Posterior cingulate gyrus (tissue), 11 donors: ENCODE results near the gene LRG1.
"Not testable (repeated sequence)": the region's sequence is repeated elsewhere in the genome, so short reads cannot be mapped to it uniquely, and the experiment has no call there.

Source experiments
- DNase-seq, 10 donors: peaks; one replicate each; pipeline versions ENCODE4 v3.0.0 to v3.0.0-alpha.2; 2020 to 2021; ENCODE audit warnings: mixed read lengths in 3 of 10
- intact Hi-C: fragments of 100-400 bp; cut with DNase I; formaldehyde crosslinking; loops from one replicate; pipeline ENCODE4 v1.15.1; 2023

Gene LRG1

DNA sequence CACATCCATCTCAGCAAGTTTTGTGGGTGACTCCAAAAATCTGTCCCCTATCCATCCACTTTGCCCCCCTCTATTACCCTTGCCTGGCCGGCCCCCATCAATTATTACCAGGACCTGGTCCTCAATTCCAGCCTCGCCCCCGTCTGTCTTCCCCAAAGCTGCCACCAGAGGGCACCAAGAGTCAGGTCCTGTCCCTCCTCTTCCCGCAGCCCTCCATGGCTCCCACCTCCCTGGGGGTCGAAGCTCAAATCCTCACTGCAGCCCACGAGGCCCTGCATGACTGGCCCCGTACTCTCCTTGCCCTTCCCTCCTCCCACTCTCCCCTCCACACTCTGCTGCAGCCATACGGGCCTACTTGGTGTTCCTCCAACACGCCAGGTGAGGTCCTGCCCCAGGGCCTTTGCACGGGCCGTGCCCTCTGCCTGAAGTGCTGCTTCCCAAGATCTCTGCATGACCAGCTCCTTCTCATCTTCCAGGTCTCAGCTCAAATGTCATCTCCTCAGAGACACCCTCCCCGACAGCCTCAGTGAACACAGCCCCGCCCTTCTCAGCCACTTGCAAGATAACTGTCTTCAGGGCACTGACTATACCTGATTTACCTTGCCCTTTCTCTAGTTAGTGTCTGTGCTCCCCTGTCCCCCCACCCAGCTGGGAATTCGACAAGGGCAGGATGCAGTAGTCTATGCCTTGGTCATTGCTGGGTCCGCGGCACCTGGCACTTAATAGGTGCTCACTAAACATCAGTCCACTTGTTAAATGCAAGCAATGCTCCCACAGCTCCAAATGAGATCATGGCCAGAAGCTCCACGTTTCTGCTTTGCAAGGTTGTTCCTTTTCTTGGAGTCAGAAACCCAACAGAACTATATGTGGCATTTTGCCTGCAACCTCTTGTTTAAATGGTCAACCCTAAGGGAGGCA, 36.4 kb upstream of the LRG1 start:
- DNase-seq: peak in 9 of 10 donors; percentile 29 to 91 (median 70)
- intact Hi-C loops: loop anchor here (2.0 kb wide), 1 partner anchor 61 kb away; no protein-coding TSS in a partner anchor

DNA sequence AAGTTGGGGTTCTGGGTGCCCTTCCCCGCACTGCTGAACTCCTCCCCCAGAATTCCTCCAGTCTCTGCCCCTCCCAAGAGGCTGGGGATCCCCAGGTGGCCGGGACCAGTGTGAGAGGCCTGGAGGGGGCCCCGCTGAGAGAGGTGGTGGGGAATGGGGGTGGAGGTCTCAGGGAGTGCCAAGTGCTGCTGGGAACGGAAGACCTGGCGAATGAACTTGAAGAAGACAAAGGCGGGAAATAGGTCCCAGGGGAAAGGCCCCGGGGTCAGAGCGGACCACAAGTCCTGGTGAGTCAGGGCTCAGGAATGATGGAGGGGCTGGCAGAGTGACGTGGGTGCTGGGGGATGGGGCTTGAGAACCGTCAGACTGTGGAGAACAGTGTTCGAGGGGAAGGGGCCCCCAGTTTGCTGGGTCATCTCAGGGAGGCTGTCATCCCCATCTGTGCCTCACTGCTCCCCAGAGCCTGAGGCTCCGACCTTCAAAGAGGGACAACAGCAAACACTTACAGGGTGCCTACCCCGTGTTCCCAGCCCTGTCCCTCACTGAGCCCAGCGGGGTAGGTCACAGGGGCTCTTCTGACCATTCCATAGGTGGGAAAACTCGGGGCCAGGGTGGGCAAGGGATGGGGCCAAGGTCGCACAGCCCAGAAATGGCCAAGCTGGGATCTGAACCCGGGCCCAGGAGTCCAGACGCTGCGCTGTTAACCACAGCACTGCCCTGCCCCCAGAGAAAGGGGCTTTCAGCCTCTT, 35.6 kb upstream of the LRG1 start:
- DNase-seq: no peak

DNA sequence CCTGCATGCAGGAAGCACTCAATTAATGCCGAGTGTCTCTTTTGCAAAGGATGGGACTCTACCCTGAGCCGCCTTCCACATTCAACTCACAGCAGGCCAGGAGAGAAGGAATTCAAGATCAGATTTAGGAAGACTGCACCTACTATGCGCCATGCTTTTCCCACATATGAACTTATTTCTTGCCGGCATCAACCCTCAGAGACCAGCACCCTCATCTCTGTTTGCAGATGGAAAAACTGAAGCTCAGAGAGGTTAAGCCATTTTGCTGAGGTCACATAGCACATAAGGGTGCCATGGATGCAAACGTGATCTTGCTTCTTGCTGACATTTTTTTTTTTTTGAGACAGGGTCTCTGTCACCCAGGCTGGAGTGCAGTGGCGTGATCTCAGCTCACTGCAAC, 33.8 kb upstream of the LRG1 start:
- intact Hi-C loops: no loop called here
- DNase-seq: no peak

More for the DNA sequence above, 35.6 kb upstream of the LRG1 start:
- intact Hi-C loops: loop anchor here (2.0 kb wide), 1 partner anchor 61 kb away; no protein-coding TSS in a partner anchor

- intact Hi-C loops: no loop called here
- no peak for DNase-seq
Observed at GRCh38 chr19:4571305-4571917, 31.6 kb upstream of the LRG1 start.

DNA sequence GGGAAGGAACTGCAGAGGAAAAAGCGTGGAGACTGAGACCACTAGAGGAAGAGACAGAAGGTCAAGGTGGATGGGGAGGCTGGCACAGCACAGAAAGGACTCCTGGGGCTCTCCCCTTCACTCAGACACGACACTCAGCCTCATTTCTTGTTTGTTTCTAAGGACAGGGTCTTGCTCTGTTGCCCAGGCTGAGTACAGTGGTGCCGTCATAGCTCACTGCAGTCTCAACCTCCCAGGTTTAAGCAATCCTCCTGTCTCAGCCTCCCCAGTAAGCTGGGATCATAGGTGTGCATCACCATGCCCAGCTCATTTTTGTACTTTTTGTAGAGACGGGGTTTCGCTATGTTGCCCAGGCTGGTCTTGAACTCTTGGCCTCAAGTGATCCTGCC, 31.1 kb upstream of the LRG1 start:
- DNase-seq: no peak

GRCh38 chr19:4570402-4570801, 30.6 kb upstream of the LRG1 start:
- DNase-seq: no peak
- intact Hi-C loops: no loop called here

More for the DNA sequence above, 31.1 kb upstream of the LRG1 start:
- intact Hi-C loops: no loop called here

- intact Hi-C loops: no loop called here
- peak in 1 of 10 donors; percentile 81 for DNase-seq
Observed at GRCh38 chr19:4568886-4569285, 29.1 kb upstream of the LRG1 start.

DNA sequence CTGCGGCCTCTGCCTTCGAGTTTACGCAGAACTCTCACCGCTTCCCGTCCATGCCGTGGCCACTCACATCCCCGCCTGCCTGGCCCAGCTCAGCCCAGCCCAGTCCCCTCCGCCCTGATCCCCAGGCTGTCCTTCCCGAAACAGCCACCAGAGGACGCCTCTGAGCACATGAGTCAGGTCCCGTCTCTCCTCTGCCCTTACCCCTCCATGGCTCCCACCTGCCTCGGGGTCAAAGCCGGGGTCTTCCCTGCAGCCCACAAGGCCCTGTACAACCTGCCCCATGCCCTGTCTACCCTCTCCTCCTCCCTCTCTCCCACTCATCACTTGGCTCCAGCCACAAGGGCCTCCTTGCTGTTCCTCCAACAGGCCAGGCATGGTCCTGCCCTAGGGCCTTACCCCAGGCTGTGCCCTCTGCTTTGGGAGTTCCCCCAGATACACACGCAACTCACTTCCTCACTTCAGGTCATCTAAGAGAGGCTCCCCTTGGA, 27.8 kb upstream of the LRG1 start:
- DNase-seq: peak in 6 of 10 donors; percentile 30 to 92 (median 47)
- intact Hi-C loops: no loop called here

GRCh38 chr19:4566402-4567051, 26.7 kb upstream of the LRG1 start:
- no peak for DNase-seq
- intact Hi-C loops: no loop called here

DNA sequence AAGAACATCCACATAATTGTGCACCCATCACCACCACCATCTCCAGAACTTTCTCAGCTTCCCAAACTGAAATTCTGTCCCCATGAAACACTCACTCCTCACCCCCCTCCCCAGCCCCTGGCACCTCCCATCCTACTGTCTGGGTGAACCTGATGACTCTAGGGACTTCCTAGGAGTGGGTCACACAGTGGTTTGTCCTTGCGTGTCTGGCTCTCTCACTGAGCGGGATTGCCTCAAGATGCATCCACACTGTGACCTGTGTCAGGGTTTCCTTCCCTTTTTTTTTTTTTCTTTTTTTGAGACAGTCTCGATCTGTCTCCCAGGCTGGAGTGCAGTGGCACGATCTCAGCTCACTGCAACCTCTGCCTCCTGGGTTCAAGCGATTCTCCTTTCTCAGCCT, 23.7 kb upstream of the LRG1 start:
- intact Hi-C loops, DNase-seq: not testable (repeated sequence)

GRCh38 chr19:4562085-4562484, 22.2 kb upstream of the LRG1 start:
- intact Hi-C loops, DNase-seq: not testable (repeated sequence)

DNA sequence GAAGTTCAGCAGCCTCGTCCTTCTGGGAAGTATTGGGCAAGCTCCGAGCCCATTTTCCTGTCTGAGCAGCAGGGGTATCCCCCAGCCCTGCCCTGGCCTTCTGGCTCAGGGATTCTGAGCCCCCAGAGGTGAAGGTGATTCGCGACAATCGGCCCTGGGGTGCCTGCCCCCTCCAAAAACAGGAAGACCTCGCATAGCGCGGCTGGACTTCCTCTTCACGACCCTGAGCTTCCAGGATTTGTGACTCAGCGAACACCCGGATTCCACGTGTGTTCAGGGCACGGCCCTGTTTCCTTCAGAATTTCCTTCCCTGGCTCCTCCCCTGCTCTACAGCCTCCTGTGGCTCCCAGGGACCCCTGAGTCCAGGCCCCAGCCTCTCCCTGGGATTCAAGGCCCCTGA, 19.7 kb upstream of the LRG1 start, which contains the start of gene SEMA6B:
Gene SEMA6B, minus strand, starts transcription at position 116 of the 400 bp plus-strand sequence. CDS start 1,227 bp downstream, outside the sequence.
- peak in 2 of 10 donors; percentile 27 to 71 for DNase-seq
- intact Hi-C loops: loop anchor here (5.0 kb wide), 1 partner anchor 78 kb away; the partner anchor contains the start of gene TNFAIP8L1

GRCh38 chr19:4557971-4558941, 18.4 kb upstream of the LRG1 start:
- intact Hi-C loops: loop anchor here (5.0 kb wide), 1 partner anchor 79 kb away; the partner anchor contains the start of gene TNFAIP8L1

DNA sequence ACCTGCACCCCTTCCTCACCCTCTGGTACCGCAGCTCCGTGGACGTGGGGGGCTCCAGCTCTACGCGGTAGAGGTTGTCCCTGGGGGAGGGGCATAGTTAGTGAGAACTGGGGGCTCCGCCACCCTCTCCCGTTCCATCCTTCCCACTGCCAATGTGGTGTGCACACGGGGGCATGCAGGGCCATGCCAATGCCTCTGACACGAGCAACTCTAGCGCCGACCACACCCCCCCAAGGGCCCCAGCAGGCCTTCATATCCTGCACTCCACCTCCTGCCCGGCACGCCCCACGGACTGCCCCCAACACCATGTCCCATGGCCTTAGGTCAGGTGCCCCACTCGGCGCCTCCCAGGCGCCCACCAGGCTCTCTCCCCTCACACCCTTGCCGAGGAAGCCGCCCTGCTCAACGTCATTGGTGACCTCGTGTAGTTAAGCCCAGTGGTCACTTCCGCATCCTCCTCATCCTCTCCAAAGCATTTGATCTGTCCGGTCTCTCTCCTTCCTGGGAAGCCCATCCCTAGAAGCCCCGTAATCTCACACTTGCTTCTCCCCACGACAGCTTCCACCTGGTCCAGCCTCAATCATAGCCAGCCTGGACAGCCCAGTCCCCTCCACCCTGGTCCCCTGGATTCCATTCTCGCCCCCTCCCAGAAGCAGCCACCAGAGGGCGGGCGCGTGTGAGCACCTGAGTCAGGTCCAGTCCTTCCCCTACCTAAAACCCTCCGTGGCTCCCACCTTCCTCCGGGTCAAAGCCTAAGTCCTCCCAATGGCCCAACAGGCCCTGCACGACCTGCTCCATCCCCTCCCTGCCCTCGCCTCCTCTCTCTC, 17.5 kb upstream of the LRG1 start:
- DNase-seq: peak in 1 of 10 donors; percentile 51
- intact Hi-C loops: loop anchor here (5.0 kb wide), 1 partner anchor 80 kb away; the partner anchor contains the start of gene TNFAIP8L1

More at GRCh38 chr19:4557971-4558941, 18.4 kb upstream of the LRG1 start:
- peak in 2 of 10 donors; percentile 37 to 70 for DNase-seq

- peak in 1 of 10 donors; percentile 67 for DNase-seq
- intact Hi-C loops: loop anchor here (5.0 kb wide), 1 partner anchor 81 kb away; the partner anchor contains the start of gene TNFAIP8L1
Observed at GRCh38 chr19:4556597-4557127, 16.8 kb upstream of the LRG1 start.

- intact Hi-C loops: loop anchor here (5.0 kb wide), 1 partner anchor 81 kb away; the partner anchor contains the start of gene TNFAIP8L1
Observed at GRCh38 chr19:4555657-4556561, 16.1 kb upstream of the LRG1 start.

More at GRCh38 chr19:4555657-4556561, 16.1 kb upstream of the LRG1 start:
- no peak for DNase-seq
